Measurements from ENCODE around the gene PVR. TPM values are rescaled to one million over a fixed set of nuclear protein-coding genes. Genes with fewer than 3 reads are reported as not detected.

The PVR gene
- total RNA-seq, 1 experiment from 2014 or later = 52.1 TPM

- no peak for DNase-seq
- no peaks in the 10 kb centered on the region; the same call in 1 of the 2 replicates for H4K20me1 ChIP-seq (ENCODE audit: insufficient read depth)
- BruUV-seq (replicated peaks) = no TSS peak
- no peaks in the 10 kb centered on the region for H3K79me2 ChIP-seq (ENCODE audit: low read depth)
- CTCF ChIA-PET = interaction anchor here (0.7 kb wide), 1 partner anchor 87 kb away, joined by 4 read pairs; no protein-coding TSS in a partner anchor
- no peak overlapping the region for H3K4me2 ChIP-seq
- peaks cover 82% of the 10 kb centered on the region for H3F3A ChIP-seq (ENCODE audit: insufficient read depth, low read depth)
- H3K36me3 ChIP-seq (ENCODE audit: low read depth) = peaks cover 43% of the 10 kb centered on the region
- no peaks in the 10 kb centered on the region for H3K9me2 ChIP-seq (ENCODE audit: insufficient read depth)
- H3K27ac ChIP-seq = no peak overlapping the region
- H3K27me3 ChIP-seq (ENCODE audit: insufficient read depth, low read depth) = no peaks in the 10 kb centered on the region
- POLR2A ChIA-PET (ENCODE audit: unreplicated experiment) = no interaction called here
- TF ChIP-seq CTCF (conservative IDR thresholded peaks at IDR 0.05) (no peak), EZH2 (IDR thresholded peaks at IDR 0.05; ENCODE audit: low read depth) (no peak)
- H3K4me1 ChIP-seq (replicated peaks; ENCODE audit: insufficient read depth) = peaks cover 3% of the 10 kb centered on the region; the same call in 1 of the 2 replicates
- H3K4me3 ChIP-seq = no peak overlapping the region
- no peaks in the 10 kb centered on the region for H3K9me3 ChIP-seq (ENCODE audit: insufficient read depth, low read depth)
- H2AFZ ChIP-seq = no peak overlapping the region
- intact Hi-C loops (cut with micrococcal nuclease; ENCODE audit: unreplicated experiment) = no loop called here
Observed at GRCh38 chr19:44663996-44664395, 20.3 kb downstream of the PVR start.

GRCh38 chr19:44664976-44665375 lies 21.3 kb downstream of the PVR start:
- H4K20me1 ChIP-seq (ENCODE audit: insufficient read depth) = no peaks in the 10 kb centered on the region; the same call in 1 of the 2 replicates
- BruUV-seq (replicated peaks) = no TSS peak
- POLR2A ChIA-PET (ENCODE audit: unreplicated experiment) = no interaction called here

GRCh38 chr19:44666852-44667556 lies 23.3 kb downstream of the PVR start:
- no peak overlapping the region for H2AFZ ChIP-seq
- ChIA-PET POLR2A (ENCODE audit: unreplicated experiment) (no interaction called here), CTCF (no interaction called here)
- peaks cover 16% of the 10 kb centered on the region for H3K36me3 ChIP-seq (ENCODE audit: low read depth)
- no peak for TF ChIP-seq EZH2 (IDR thresholded peaks at IDR 0.05; ENCODE audit: low read depth)
- TF ChIP-seq CTCF (conservative IDR thresholded peaks at IDR 0.05) = no peak
- peaks cover 86% of the 10 kb centered on the region for H3F3A ChIP-seq (ENCODE audit: insufficient read depth, low read depth)
- no peaks in the 10 kb centered on the region for H3K9me2 ChIP-seq (ENCODE audit: insufficient read depth)
- no peak overlapping the region for H3K4me3 ChIP-seq
- no peak overlapping the region for H3K4me2 ChIP-seq
- H3K27me3 ChIP-seq (ENCODE audit: insufficient read depth, low read depth) = no peaks in the 10 kb centered on the region
- no peaks in the 10 kb centered on the region for H3K79me2 ChIP-seq (ENCODE audit: low read depth)
- no peaks in the 10 kb centered on the region for H3K9me3 ChIP-seq (ENCODE audit: insufficient read depth, low read depth)
- H4K20me1 ChIP-seq (ENCODE audit: insufficient read depth) = no peaks in the 10 kb centered on the region; the same call in 1 of the 2 replicates
- H3K4me1 ChIP-seq (replicated peaks; ENCODE audit: insufficient read depth) = peaks cover 28% of the 10 kb centered on the region
- intact Hi-C loops (cut with micrococcal nuclease; ENCODE audit: unreplicated experiment) = no loop called here
- no peak overlapping the region for H3K27ac ChIP-seq
- no peak for DNase-seq
- no TSS peak for BruUV-seq (replicated peaks)

More at GRCh38 chr19:44664976-44665375, 21.3 kb downstream of the PVR start:
- Histone ChIP-seq H3K4me2 (no peak overlapping the region), H2AFZ (no peak overlapping the region), H3K9me3 (ENCODE audit: insufficient read depth, low read depth) (no peaks in the 10 kb centered on the region), H3F3A (ENCODE audit: insufficient read depth, low read depth) (peaks cover 86% of the 10 kb centered on the region), H3K4me1 (replicated peaks; ENCODE audit: insufficient read depth) (peaks cover 11% of the 10 kb centered on the region), H3K27me3 (ENCODE audit: insufficient read depth, low read depth) (no peaks in the 10 kb centered on the region), H3K36me3 (ENCODE audit: low read depth) (peaks cover 37% of the 10 kb centered on the region), H3K4me3 (no peak overlapping the region), H3K27ac (no peak overlapping the region), H3K79me2 (ENCODE audit: low read depth) (no peaks in the 10 kb centered on the region), H3K9me2 (ENCODE audit: insufficient read depth) (no peaks in the 10 kb centered on the region)
- DNase-seq = no peak
- CTCF ChIA-PET = no interaction called here
- intact Hi-C loops (cut with micrococcal nuclease; ENCODE audit: unreplicated experiment) = no loop called here
- TF ChIP-seq CTCF (conservative IDR thresholded peaks at IDR 0.05) = no peak
- no peak for TF ChIP-seq EZH2 (IDR thresholded peaks at IDR 0.05; ENCODE audit: low read depth)
